GM19238 (cell line): ENCODE data around the gene TMEM235.

Experiments used
- DNase-seq: peaks from one replicate; pipeline ENCODE4 v3.0.0; 2011; ENCODE audit warnings: low spot score; ENCODE audit not compliant: insufficient read length

TMEM235 gene

GRCh38 chr17:78255029-78255656, 23.7 kb downstream of the TMEM235 start:
- DNase-seq: no peak

DNA sequence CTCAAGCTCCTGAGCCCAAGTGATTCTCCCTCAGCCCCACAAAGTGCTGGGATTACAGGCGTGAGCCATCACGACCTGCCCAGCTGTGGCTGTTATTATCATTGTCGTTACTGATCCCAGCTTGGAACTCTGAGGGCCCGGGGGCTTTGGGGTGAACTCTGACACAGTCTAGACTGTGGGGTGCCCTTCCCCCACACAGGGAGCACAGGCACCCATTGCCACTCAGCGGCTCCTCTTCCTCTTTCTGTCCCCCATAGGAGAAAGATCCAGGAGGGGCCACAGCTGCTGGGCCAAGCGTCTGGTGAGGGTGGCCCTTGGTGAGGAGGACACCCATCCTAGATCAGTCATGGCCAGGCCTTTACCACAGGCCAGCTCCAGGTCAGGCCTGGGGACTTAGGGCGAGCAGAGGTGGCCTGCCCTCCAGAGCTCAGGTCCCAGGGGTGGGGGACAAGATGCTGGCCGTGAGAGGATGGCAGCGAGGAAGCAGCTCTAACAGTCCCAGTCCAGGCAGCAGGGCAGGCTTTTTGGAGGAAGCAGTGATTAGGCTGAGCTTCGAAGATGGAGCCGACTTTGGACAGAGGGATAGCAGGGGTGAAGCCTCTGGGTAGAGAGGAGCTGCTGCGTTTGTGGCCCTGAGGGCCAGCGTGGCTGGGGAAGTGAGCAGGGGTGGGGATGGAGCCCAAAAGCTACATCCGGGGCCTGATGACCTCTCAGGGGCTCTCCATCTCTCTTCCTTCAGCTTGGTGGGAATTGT, 24.7 kb downstream of the TMEM235 start:
- no peak for DNase-seq

GRCh38 chr17:78256707-78257591, 25.5 kb downstream of the TMEM235 start:
- no peak for DNase-seq

- no peak for DNase-seq
Measured at GRCh38 chr17:78257810-78258322, 26.4 kb downstream of the TMEM235 start.

- DNase-seq: no peak
Measured at GRCh38 chr17:78258323-78259191, 27.1 kb downstream of the TMEM235 start.

DNA sequence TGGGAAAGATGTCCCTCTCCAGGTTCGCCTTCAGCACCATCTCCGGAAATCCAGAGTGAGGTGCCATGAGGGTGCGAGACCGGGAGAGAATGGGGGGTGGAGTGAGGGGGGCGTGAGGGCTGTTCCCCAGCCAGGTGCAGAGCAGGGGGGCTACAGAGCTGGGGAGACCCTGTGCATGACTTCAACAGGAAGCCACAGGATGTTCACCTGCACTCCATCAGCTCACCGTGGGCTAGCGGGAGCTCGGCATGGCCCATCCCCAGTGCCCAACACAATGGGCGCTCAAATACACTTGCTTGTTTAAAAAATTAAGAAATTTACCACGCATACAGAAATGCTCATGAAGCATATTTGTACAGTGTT, 27.7 kb downstream of the TMEM235 start:
- DNase-seq: no peak

DNA sequence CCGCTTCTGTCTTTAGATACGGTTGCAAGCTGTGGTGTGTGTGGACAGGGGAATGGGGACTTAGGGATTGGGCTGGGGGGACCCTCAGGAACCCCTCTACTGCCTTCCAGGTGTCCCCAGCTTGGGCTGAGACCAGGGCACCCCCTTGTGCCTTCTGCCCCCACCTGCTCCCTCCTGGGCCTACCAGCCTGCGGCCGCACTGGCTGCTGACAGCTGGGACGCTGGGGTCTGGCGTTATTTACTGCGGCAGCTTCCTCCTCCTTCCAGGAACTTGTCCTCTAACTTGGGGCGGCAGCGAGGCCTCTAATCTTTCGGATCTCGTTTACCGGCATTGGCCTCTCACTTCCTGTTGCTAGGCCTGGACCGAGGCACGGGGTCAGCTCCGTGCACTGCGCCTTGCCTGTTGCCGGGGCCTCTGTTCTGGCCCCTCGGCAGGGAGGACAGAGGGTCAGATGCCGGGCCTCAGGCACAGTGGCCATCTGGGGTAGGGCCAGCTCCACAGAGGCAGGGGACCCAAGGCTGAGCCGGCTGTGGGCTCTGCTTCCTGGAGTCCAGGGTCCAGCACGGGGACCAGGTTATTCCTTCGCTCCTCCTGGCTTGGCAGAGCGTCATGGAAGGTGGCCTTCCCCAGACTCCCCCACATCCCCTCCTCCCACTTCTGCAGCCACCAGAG, 31.8 kb downstream of the TMEM235 start:
- DNase-seq: no peak

DNA sequence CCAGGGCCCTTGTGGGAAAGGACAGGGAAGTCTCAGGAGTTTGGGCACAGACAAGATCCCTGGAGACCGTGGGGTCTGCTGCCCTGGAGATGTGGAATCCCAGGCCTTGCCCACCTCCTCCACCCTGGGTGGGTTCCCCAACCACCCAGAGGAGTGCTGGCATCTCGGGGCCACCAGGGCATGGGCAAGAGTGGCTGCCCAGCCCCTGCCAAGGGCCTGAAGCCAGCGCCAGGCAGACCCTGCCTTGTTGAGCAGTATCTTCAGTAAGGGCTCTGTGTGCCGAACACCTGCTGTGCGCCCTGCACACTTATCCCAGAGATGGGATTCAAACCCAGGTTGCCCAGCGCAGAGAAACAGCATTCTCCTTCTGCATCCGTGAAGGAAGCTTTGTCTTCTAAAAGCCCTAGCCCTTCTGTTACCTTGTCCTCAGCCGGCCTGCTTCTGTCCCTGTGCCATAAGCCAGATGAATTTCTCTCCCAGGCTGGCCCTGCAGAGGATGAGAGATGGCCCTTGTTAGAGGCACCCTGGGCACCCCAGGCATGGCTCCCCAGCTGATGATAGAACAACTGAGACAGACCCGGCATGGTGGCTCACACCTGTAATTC, 32.4 kb downstream of the TMEM235 start:
- DNase-seq: no peak

DNA sequence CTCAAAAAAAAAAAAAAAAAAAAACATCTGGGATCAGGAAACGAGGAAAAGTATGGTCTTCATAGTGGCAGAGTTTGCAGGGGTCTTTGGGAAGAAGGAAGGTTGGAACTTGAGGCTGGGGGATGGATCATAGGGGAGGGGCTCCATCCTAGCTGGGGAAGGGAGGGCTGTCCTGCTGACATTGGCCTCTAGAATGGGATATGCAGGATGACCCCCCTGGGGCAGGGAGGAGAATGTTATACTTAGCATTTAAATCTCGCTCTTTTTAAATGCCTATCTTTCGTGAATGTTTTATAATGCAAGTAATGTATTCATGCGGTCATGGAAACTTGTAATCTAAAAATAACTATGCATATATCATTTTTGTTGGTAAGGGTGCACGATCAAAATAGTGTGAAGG, 33.2 kb downstream of the TMEM235 start:
- no peak for DNase-seq

GRCh38 chr17:78265121-78265520, 33.7 kb downstream of the TMEM235 start:
- DNase-seq: no peak

DNA sequence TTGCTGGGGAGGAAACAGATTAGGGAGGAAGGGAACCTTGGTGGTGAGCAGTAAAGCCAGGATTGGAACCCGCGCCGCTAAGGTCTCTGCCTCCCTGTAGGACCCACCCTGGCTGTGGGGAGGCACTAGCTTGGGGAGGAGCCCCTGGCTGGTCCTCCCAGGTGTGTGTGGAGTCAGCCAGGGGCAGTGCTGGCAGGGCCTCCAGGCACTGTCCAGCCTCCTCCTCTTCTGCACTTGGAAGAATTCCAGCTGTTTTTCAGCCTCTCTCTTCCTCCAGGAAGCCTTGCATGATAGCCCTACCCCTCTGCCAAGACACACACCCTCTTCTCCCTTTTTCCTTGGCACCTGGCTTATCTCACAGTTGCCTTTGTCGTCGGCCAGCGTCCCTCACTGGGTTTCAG, 34.8 kb downstream of the TMEM235 start:
- no peak for DNase-seq

- no peak for DNase-seq
Measured at GRCh38 chr17:78266771-78267170, 35.3 kb downstream of the TMEM235 start.

- no peak for DNase-seq
Measured at GRCh38 chr17:78267253-78268073, 36.0 kb downstream of the TMEM235 start.

GRCh38 chr17:78268191-78268874, 36.9 kb downstream of the TMEM235 start:
- DNase-seq: no peak

GRCh38 chr17:78268951-78269905, 37.8 kb downstream of the TMEM235 start:
- DNase-seq: no peak

DNA sequence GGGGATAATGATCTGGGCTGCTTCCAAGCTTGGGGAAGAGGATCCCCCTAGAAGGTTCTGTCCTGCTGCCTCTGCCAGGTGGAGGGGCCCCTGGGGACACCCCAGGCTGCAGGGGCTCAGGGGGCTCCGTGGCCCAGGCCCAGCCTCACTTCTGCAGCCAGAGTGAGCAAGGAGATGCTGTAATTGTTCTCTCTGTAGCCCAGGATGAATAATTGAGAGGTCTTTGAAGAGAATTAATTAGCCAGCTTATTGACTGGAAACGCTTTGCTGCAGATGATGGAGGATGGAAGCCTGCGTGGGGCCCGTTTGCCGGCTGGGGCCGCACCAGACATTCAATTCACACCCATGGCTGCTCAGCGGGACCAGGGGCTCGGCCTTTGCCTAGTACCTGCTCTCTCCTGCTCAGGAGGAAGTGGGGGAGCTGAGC, 38.5 kb downstream of the TMEM235 start:
- DNase-seq: no peak

DNA sequence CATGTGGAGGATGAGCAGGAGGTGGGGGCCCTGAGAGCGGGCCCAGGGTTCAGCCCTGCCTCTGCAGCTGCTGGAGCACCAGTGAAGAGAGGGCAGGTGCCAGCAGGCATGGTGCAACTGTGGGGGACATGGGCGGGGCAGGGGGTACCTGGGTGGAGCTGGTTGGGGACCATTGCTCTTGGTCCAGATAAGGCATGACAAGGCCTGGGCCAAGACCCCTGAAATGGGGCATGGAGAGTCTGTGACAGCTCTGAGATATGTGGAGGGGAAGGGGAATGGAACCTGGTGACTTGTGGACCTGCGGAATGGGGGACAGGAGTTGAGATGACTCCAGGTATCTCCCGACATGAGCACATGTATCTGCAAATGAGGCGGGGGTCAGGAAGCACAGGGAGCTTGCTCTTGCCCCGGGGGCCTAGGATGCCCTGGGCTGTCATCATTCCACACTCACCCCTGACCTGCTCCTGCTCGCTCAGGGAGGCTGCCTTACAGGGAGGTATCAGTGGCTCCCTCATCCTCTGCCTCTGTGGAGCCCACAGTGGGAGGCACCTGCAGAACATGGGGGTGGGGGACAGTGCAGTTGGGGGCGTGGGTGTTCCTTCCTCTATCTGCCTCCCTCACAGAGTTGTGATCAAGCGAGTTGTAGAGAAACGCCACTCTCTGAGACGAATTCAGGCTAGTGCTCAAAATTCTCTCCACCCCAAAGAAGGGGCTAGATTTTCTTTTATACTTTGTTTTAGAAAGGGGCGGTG, 40.2 kb downstream of the TMEM235 start:
- DNase-seq: no peak
